HPDE6-E6E7 (cell line): ENCODE data around the gene LCTL.

Experiments used
- DNase-seq: peaks from one replicate; pipeline ENCODE4 v3.0.0; 2011; ENCODE audit warnings: missing footprints; ENCODE audit errors: extremely low spot score

Gene LCTL

GRCh38 chr15:66565741-66566144 is at the start of gene LCTL:
TSS of gene LCTL (minus strand) at chr15:66565998. CDS start at chr15:66565365, 633 bp downstream.
- DNase-seq = no peak

GRCh38 chr15:66614951-66615760 is 49.4 kb upstream of the LCTL start:
- no peak for DNase-seq

GRCh38 chr15:66614456-66614855 is 48.7 kb upstream of the LCTL start:
- no peak for DNase-seq

GRCh38 chr15:66613743-66614142 is 47.9 kb upstream of the LCTL start:
- no peak for DNase-seq

GRCh38 chr15:66611257-66612053 is 45.7 kb upstream of the LCTL start:
- no peak for DNase-seq

GRCh38 chr15:66609876-66610275 is 44.1 kb upstream of the LCTL start:
- DNase-seq = no peak

- DNase-seq = no peak
Observed at GRCh38 chr15:66608881-66609280, 43.1 kb upstream of the LCTL start.

- DNase-seq = no peak
Observed at GRCh38 chr15:66608159-66608558, 42.4 kb upstream of the LCTL start.

- DNase-seq = peak; percentile 49
Observed at GRCh38 chr15:66603301-66604179, 37.7 kb upstream of the LCTL start.

GRCh38 chr15:66601521-66601920 is 35.7 kb upstream of the LCTL start:
- DNase-seq = no peak

GRCh38 chr15:66600240-66600627 is 34.4 kb upstream of the LCTL start:
- DNase-seq = no peak

GRCh38 chr15:66599536-66600239 is 33.9 kb upstream of the LCTL start:
- DNase-seq = no peak

- no peak for DNase-seq
Observed at GRCh38 chr15:66598095-66598815, 32.5 kb upstream of the LCTL start.

GRCh38 chr15:66595931-66596545 is 30.2 kb upstream of the LCTL start:
- no peak for DNase-seq

- no peak for DNase-seq
Observed at GRCh38 chr15:66595332-66595731, 29.5 kb upstream of the LCTL start.

- DNase-seq = no peak
Observed at GRCh38 chr15:66594836-66595235, 29.0 kb upstream of the LCTL start.

- DNase-seq = no peak
Observed at GRCh38 chr15:66594344-66594743, 28.5 kb upstream of the LCTL start.

- DNase-seq = no peak
Observed at GRCh38 chr15:66593219-66593780, 27.5 kb upstream of the LCTL start.

- no peak for DNase-seq
Observed at GRCh38 chr15:66592505-66593218, 26.9 kb upstream of the LCTL start.
